Colonic mucosa (tissue), 4 donors: ENCODE measurements around the gene CACNA1S. TPM values are rescaled to one million over a fixed set of nuclear protein-coding genes. Genes with fewer than 3 reads are reported as not detected.

Experiments
- DNase-seq: peaks from one replicate; pipeline ENCODE4 v3.0.0-alpha.2; 2020
- H3K27ac ChIP-seq: fragments of 200-600 bp; one replicate; pipeline ENCODE4 v1.8.0; 2021
- H3K27me3 ChIP-seq: fragments of 200-600 bp; one replicate; pipeline ENCODE4 v1.8.0; 2021
- H3K36me3 ChIP-seq: fragments of 200-600 bp; one replicate; pipeline ENCODE4 v1.8.0; 2021
- H3K4me1 ChIP-seq: fragments of 200-600 bp; one replicate; pipeline ENCODE4 v1.8.0; 2021; ENCODE audit warnings: mild to moderate bottlenecking
- H3K4me3 ChIP-seq: fragments of 200-600 bp; one replicate; pipeline ENCODE4 v1.8.0; 2021
- H3K9ac ChIP-seq, 2 donors: one replicate each; pipeline ENCODE4 v1.7.0; 2013; ENCODE audit warnings: control low read depth in 2 of 2, low read depth in 2 of 2, low read length in 2 of 2
- H3K9me3 ChIP-seq: fragments of 200-600 bp; one replicate; pipeline ENCODE4 v1.8.0; 2021
- CTCF ChIP-seq: fragments of 200-600 bp; IDR thresholded peaks from one replicate; pipeline ENCODE4 v1.8.0; 2022; ENCODE audit warnings: antibody characterized with exemption, mild to moderate bottlenecking
- intact Hi-C: fragments of 100-400 bp; cut with DNase I; formaldehyde crosslinking; loops from one replicate; pipeline ENCODE4 v1.14.1; 2022
- total RNA-seq, 2 donors: library from RNA; stranded (reverse); fragmentation: NEBNext Ultra II Directional in 1 of 2; extraction: Animal tissue kit (Norgen Biotek cat#: 25700) in 1 of 2; gene quantifications; one replicate each; pipeline ENCODE4 v1.2.1, GENCODE V29; 2021
- donor health status: healthy.
- donor health status: DM: no; HTN: no; CAD: no.
- donor health status: DM: no; HTN: no; CAD: no.

CACNA1S gene
- total RNA-seq, 2 donors from 2014 or later, result not detected

DNA sequence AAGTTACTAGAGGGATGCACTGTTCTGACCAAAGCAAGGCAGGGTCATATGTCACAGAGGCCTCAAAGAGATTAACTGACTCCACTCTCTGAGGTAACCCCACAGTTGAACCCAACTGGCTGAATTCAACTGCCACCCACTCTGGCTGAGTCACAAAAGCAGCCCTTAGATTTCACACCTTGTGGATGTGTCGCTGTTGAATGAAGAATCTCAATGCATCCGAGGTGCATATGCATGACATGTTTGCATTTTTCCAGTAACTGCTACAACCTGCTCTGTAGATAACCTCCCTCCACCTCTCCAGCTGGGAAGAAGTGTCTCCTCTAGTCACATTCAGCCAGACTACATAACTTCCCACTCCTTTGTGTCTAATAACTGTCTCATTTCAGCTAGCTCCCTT is 60.8 kb downstream of the CACNA1S start:
- intact Hi-C loops, result no loop called here
- no peaks in the 10 kb centered on the region for H3K36me3 ChIP-seq
- no peaks in the 10 kb centered on the region for H3K9me3 ChIP-seq
- no peaks in the 10 kb centered on the region for H3K4me1 ChIP-seq
- DNase-seq, result no peak
- no peak overlapping the region for H3K27ac ChIP-seq
- no peaks in the 10 kb centered on the region for H3K27me3 ChIP-seq
- no peak overlapping the region for H3K4me3 ChIP-seq
- no peak overlapping the region for H3K9ac ChIP-seq
- no peak for TF ChIP-seq CTCF

- TF ChIP-seq CTCF, result no peak
- Histone ChIP-seq H3K9me3 (no peaks in the 10 kb centered on the region), H3K27ac (no peak overlapping the region), H3K27me3 (no peaks in the 10 kb centered on the region), H3K9ac (no peak overlapping the region), H3K36me3 (no peaks in the 10 kb centered on the region), H3K4me3 (no peak overlapping the region), H3K4me1 (no peaks in the 10 kb centered on the region)
- intact Hi-C loops, result no loop called here
- no peak for DNase-seq
These were observed 61.5 kb downstream of the CACNA1S start for GRCh38 chr1:201050515-201051277.

GRCh38 chr1:201049248-201049831 is 62.9 kb downstream of the CACNA1S start:
- no peak for TF ChIP-seq CTCF
- intact Hi-C loops, result loop anchor here (10.0 kb wide), 2 partner anchors 165 to 425 kb away; partner anchors contain the start of gene KIF14
- DNase-seq, result no peak
- Histone ChIP-seq H3K9me3 (no peaks in the 10 kb centered on the region), H3K9ac (no peak overlapping the region), H3K4me3 (no peak overlapping the region), H3K4me1 (no peaks in the 10 kb centered on the region), H3K36me3 (no peaks in the 10 kb centered on the region), H3K27ac (no peak overlapping the region), H3K27me3 (no peaks in the 10 kb centered on the region)

DNA sequence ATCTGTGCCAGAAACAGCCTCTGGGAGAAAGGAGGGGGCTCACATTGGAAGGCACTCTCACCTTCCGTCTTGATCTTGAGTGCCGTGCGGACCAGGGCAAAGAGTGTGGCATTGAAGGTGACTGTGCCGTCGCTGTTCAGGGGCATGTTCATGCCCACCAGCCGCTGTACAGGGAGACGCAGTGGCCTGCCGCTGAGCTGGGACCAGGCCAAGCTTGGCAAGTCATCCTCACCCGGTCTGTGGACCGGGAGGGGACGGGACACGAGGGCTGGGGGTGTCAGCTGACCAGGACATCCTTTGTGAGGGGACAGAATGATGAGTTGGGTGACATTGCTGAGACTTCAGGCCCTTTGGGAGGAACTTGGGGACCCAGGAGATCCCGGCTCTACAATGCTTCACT is 63.7 kb downstream of the CACNA1S start:
- no peak overlapping the region for H3K9ac ChIP-seq
- H3K4me1 ChIP-seq, result no peaks in the 10 kb centered on the region
- H3K9me3 ChIP-seq, result no peaks in the 10 kb centered on the region
- TF ChIP-seq CTCF, result no peak
- H3K36me3 ChIP-seq, result no peaks in the 10 kb centered on the region
- no peak overlapping the region for H3K4me3 ChIP-seq
- intact Hi-C loops, result loop anchor here (10.0 kb wide), 2 partner anchors 164 to 424 kb away; partner anchors contain the start of gene KIF14
- H3K27me3 ChIP-seq, result no peaks in the 10 kb centered on the region
- no peak for DNase-seq
- no peak overlapping the region for H3K27ac ChIP-seq

GRCh38 chr1:201044119-201044518 is 68.1 kb downstream of the CACNA1S start:
- intact Hi-C loops, result loop anchor here (10.0 kb wide), 2 partner anchors 159 to 419 kb away; partner anchors contain the start of gene KIF14
- no peak for TF ChIP-seq CTCF
- no peaks in the 10 kb centered on the region for H3K9me3 ChIP-seq
- no peaks in the 10 kb centered on the region for H3K36me3 ChIP-seq
- no peak overlapping the region for H3K9ac ChIP-seq
- no peak overlapping the region for H3K27ac ChIP-seq
- H3K4me3 ChIP-seq, result no peak overlapping the region
- H3K4me1 ChIP-seq, result no peaks in the 10 kb centered on the region
- no peak for DNase-seq
- H3K27me3 ChIP-seq, result no peaks in the 10 kb centered on the region
